Prostate gland (tissue), 2 donors: ENCODE results near the gene RBFOX1.

Source experiments
- POLR2A ChIP-seq: fragments of 450-650 bp; IDR thresholded peaks from one replicate; pipeline ENCODE4 v1.6.1; 2016; ENCODE audit warnings: antibody characterized with exemption, mild to moderate bottlenecking
- POLR2AphosphoS5 ChIP-seq: sonication (generic); formaldehyde crosslinking; IDR thresholded peaks from one replicate; pipeline ENCODE4 v1.6.1; 2017; ENCODE audit warnings: antibody characterized with exemption
- TF ChIP-seq, protein P1 (sequence below), 4 experiments: fragments of 200-600 bp in 2 of 4; fragments of 450-650 bp in 2 of 4; sonication (generic) in 2 of 4; IDR thresholded peaks; 1 replicate in 3 of 4; 2 replicates in 1 of 4; pipeline ENCODE4 v1.5.1; 2016 to 2019; ENCODE audit warnings: antibody characterized with exemption in 4 of 4, mild to moderate bottlenecking in 2 of 4, moderate library complexity in 2 of 4

DNA sequence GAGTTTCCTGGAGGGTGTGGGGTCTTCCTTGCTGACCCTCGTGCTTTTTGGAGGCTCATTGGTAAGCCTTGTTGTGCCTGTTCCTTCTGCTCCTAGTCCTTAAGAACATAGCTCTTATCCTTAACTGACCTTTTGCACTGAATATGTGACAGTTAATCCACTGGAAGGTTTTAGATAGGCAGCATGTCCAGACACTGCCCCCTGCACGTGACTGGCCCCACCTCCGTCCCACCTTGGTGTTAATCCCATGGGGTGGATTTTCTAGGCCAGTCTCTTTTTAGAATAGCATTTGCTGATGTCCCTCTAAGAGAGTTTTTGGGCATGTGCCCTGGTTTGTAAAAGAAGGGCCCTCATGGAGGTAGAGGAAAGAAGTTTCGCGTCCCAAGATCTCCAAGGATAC is 58.3 kb downstream of the RBFOX1 start:
- TF ChIP-seq, protein P1, sequence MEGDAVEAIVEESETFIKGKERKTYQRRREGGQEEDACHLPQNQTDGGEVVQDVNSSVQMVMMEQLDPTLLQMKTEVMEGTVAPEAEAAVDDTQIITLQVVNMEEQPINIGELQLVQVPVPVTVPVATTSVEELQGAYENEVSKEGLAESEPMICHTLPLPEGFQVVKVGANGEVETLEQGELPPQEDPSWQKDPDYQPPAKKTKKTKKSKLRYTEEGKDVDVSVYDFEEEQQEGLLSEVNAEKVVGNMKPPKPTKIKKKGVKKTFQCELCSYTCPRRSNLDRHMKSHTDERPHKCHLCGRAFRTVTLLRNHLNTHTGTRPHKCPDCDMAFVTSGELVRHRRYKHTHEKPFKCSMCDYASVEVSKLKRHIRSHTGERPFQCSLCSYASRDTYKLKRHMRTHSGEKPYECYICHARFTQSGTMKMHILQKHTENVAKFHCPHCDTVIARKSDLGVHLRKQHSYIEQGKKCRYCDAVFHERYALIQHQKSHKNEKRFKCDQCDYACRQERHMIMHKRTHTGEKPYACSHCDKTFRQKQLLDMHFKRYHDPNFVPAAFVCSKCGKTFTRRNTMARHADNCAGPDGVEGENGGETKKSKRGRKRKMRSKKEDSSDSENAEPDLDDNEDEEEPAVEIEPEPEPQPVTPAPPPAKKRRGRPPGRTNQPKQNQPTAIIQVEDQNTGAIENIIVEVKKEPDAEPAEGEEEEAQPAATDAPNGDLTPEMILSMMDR (IDR thresholded peaks at IDR 0.05), result no peak
- no peak for TF ChIP-seq POLR2AphosphoS5
- no peak for TF ChIP-seq POLR2A
